GM08714 (cell line): ENCODE results near the gene AIP.
A peak's percentile ranks its signal among the peaks of the same experiment; 100 is the strongest.
"Not testable (repeated sequence)": the region's sequence is repeated elsewhere in the genome, so short reads cannot be mapped to it uniquely, and the experiment has no call there.

Experiments
- H3K4me3 ChIP-seq: fragments of 200-500 bp; sonication (Bioruptor generic); 2 replicates; pipeline ENCODE4 v1.5.1; 2014; ENCODE audit warnings: mild to moderate bottlenecking, low read length, inconsistent platforms
- ZNF274 ChIP-seq: IDR thresholded peaks from 2 replicates; pipeline ENCODE4 v1.6.1; 2012; ENCODE audit warnings: mild to moderate bottlenecking, low read depth, low read length

Gene AIP

DNA sequence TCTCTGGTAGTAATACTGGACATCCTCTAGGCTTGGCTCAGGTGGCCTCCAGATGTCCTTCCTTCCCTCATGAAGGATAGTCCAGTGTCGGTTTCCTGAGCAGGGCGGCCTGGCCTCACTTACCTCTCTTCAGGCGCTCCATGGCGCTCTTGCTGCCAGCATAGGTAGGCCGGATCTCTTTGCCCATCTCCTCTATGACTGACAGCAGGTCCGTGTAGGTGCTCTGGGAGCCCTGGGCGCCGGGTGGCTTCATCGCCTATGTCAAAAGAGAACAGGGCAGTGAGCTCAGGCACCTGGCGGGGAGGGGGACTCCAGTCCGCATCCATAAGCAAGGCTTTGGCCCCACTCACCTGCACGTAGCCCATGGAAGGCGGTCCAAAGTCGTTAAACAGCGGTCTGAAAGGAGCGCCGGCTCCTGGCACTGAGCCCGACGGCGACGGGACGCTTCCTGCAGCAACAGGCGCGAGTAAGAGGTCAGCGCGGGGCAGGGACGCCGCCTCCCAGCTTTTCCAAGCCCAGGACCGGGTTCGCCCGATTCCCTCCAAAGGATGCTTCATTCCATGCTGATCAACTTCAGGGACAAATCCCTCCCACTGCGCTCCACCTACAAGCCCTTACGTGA, 24.5 kb downstream of the AIP start:
- TF ChIP-seq ZNF274: no peak
- peak overlapping the region; percentile 67 for H3K4me3 ChIP-seq

DNA sequence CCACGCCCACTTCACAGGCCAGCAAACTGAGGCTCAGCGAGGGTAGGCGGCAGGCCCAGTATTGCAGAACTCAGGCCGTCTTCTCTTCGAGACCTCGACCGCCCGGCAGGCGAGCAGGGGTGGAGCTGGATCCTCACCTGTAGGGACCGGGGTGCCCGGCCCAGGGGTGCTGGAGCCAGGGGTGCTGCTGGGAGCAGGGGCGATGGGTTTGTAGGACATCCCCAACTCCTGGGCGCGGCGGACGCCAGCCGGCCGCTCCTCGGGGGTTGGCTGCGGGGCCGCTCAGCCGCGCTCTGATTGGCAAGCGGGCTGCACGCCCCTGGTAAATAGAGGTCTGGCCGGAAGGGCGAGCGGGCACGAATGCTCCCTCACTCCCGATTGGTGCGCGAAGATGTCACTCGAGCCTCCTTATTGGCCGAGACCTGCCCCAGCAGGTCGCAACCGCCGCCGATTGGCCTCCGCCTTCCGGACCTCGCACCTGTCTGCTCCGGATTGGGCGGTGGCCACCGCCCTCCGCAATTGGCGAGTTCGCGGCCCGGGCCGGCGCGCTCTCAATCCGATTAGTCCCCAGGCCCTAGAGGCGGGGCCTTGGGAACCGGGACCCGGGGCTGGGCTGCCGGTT, 25.1 kb downstream of the AIP start, which contains the start of gene CDK2AP2:
CDK2AP2 (minus strand) TSS at position 299 of the 622 bp plus-strand sequence; CDS start at position 219, 80 bp downstream.
- peak within 1 kb of the TSS; percentile 67 for H3K4me3 ChIP-seq
- no peak for TF ChIP-seq ZNF274

DNA sequence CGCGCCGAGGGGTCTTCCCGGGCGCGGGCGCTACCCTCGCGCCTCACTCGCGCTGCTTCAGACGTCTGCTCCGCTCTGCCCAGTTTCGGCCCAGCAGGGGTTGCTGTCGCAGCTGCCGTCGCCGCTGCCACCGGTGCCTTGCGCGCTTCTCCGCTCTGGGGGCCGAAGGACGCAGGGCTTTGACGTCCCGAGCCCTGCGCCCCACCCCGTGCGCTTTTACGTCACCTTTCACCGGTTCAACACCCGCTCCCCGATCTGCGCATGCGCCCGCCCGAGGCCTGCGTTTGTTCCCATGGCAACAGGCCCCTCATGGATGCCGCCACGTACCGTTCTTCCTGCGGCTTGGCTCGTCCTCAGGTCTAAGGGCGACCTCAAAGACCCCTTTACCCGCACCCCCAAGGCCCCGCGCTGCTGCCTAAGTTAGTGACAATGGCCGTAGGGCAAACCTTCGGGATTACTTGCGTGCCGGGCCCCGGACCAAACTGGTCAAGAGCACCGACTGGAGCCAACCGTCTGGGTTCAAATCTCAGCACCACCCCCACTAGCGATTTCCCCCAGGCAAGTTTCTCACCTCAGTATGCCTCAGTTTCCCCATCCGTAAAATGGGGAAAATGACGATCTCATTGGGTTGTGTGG, 25.8 kb downstream of the AIP start:
- peak overlapping the region; percentile 61; the same call in 1 of the 2 replicates for H3K4me3 ChIP-seq
- TF ChIP-seq ZNF274: no peak

DNA sequence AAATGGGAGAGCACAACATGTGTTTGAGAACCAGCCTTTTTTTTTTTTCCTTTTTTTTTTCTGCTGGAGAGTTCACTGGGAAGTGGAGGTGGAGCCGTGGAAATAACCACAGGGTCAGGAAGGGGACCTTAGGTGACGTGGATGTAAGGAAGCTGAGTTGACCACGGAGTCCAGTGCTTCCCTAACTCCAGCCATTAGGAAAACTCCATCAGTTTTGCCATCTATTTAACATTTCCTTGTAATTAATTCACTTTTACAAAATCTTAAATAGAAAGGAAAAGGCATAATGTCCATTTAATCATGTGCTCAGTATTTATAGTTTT, 27.2 kb downstream of the AIP start:
- no peak overlapping the region for H3K4me3 ChIP-seq
- TF ChIP-seq ZNF274: no peak

DNA sequence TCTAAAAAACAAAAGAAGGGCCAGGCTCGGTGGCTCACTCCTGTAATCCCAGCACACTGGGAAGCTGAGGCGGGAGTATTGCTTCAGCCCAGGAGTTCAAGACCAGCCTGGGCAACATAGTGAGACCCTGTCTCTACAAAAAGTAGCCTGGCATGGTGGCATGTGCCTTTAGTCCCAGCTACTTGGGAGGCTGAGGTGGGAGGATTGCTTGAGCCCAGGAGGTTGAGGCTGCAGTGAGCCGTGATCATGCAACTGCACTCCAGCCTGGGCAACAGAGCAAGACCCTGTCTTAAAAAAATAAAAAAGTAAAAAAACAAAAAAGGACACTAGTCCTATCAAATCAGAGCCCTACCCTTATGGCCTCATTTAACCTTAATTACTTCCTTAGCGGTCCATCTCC, 28.7 kb downstream of the AIP start:
- not testable (repeated sequence) for H3K4me3 ChIP-seq

DNA sequence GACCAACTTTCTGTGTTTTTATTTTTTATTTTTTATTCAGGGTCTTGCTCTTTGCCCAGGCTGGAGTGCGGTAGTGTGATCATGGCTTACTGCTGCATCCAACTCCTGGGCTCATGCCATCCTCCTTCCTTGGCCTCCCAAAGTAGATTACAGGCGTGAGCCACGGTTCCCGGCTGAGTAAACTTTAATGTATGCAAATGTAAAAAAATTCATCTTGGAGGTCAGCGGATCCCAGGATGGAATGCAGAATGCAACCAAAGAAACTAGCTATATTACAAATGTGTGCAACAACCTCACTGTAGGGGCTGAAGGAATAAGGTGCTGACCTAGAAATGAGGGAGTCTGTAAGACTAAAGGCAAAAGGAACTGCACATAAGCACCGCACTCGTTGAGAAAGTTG, 31.3 kb downstream of the AIP start:
- no peak overlapping the region for H3K4me3 ChIP-seq
- TF ChIP-seq ZNF274: no peak

DNA sequence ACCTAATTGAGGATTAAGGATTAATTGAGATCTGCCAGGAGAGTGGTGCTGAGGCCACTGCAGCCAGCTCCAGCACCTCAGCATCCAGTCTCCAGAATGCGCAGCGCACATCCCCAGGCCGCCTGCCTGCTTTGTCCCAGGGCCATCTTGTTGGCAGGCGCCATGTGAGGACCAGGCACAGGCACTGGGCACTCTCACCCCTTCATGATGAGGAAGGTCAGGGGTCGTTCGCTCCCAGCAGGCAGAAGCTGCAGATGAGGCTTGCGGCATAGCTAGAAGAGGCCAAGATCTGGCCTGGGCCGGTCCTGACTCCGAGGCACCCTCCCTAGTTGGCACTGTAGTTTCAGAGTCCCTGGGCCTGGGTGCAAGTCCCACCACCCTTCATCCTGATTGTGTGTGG, 34.0 kb downstream of the AIP start:
- no peak overlapping the region for H3K4me3 ChIP-seq
- no peak for TF ChIP-seq ZNF274

DNA sequence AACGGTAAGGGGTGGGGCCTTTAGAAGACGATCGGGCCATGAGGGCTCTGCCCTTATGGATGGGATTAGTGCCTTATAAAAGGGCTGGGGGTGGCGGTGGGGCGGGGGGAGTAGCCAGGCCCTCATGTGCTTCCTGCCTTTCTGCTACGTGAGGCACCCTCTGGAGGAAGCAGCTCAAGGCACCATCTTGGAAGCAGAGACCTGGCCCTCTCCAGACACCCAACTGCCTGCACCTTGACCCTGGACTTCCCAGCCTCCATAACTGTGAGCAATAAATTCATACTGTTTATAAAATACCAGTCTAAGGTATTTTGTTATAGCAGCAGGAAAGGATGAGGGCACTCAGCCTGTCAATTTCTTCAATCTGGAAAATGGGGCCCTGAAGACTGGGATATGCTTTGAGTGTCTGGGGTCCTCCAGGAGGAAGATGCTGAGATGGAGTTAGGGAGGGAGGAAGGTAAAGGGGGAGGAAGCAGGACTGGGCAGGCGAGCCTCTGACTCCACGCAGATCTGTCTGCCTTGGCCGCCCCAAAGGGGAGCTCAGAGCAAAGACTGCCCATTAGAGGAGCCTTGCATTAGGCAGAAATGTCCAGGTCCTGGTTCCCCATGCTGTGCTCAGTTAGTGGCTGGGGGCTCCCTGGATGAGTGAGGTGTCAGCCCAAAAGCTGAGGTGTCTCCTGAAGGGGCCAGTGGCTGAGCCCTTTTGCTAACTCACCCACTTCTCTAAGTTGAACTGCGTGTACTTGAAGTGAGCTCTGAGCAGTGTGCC, 35.1 kb downstream of the AIP start:
- no peak overlapping the region for H3K4me3 ChIP-seq
- no peak for TF ChIP-seq ZNF274

DNA sequence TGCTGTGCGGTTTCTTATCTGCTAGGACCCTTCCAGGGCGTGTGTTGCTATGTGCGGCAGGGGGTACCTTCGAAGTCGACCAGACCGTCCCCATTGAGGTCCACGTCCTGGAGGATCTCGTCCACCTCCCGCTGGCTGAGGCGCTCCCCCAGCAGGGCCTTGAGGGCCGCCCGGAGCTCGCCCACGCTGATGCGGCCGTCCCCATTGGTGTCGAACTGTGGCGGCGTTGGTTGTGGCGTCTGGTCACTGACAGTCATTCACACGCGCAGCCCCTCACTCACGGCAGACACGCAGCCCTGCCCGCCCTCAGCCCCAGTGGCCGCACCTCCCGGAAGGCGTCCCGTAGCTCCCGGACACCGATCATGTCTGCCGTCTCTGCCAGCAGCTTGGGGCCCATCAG, 36.9 kb downstream of the AIP start:
- TF ChIP-seq ZNF274: no peak
- H3K4me3 ChIP-seq: no peak overlapping the region

DNA sequence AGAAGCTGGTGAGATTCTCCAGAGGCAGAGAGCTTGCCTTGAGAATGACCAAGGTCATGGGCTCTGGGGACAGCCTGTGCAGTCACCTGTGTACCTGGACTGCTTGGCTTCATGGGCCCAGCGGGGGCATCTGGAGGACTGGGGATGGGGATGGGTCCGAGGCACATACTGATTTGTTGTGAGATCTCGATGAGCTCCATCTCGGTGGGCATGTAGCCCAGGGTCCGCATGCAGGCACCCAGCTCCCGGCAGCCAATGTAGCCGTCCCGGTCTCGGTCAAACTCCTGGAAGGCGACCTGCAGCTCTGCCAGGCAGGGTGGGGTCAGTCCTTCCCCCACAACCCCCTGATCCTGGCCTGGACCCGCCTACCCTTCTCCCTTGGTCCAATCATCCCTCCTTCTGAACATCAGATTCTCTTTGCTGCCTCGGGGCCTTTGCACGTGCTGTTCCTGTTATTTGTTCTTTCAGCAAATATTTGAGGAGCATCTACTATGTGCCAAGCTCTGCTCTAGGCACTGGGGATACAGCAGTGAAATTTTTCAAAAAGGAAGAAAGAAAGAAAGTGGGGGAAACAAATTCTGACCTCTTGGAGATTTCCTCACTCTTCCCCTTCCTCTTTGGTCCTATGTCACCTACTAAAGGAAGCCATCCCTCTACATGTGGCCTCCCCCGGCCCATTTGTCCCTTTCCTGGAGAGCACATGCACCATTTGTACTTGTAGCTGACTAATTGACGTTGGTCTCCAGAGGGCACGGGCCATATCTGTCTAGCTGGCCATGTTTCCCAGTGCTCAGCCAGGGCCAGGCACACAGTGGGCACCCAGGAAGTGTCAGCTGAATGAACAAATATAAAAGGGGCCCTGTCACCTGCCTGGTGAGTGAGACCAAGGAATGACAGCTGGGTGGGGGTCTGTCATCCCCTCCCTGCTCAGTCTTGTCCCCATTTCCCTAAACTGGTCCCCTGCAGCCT, 38.3 kb downstream of the AIP start:
- H3K4me3 ChIP-seq: no peak overlapping the region
- no peak for TF ChIP-seq ZNF274

DNA sequence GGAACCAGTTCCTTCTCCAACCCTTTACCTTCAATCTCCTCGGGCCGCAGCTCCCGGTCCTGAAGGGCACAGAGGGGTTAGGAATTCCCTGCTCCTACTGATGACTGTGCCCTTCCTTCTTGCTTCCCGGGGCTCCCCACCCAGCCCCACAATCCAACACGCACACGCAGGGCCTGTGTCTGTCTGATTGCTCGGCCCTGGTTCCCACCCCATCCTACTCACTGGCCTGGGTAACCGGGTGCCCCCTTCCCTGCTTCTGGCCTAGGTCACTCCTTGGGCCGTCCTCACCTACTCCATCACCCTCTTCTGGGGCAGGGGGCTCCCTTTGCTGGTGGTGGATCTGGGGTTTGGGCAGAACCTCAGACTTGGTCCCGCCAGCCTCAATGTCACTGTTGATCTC, 39.1 kb downstream of the AIP start:
- TF ChIP-seq ZNF274: no peak

DNA sequence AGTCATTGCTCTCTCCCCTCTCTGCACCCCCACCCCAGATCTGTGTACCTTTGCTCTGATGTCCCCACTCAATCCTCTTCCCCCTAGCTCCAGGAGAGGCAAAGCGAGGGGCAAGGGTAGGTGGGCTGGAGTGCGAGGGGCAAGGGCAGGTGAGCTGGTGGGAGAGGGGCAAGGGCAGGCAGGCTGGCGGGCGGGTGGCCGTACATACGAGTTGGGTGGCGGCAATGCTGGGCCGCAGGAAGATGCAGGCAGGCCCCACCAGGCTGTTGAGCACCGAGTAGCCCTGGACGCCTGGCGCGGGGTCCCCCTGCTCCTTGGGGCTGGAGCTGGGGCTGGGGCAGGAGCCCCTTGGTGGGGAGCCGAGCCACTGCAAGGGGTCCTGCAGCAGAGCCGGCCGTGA, 39.5 kb downstream of the AIP start:
- no peak for TF ChIP-seq ZNF274
- no peak overlapping the region for H3K4me3 ChIP-seq

More for the DNA sequence above, 39.1 kb downstream of the AIP start:
- H3K4me3 ChIP-seq: no peak overlapping the region

DNA sequence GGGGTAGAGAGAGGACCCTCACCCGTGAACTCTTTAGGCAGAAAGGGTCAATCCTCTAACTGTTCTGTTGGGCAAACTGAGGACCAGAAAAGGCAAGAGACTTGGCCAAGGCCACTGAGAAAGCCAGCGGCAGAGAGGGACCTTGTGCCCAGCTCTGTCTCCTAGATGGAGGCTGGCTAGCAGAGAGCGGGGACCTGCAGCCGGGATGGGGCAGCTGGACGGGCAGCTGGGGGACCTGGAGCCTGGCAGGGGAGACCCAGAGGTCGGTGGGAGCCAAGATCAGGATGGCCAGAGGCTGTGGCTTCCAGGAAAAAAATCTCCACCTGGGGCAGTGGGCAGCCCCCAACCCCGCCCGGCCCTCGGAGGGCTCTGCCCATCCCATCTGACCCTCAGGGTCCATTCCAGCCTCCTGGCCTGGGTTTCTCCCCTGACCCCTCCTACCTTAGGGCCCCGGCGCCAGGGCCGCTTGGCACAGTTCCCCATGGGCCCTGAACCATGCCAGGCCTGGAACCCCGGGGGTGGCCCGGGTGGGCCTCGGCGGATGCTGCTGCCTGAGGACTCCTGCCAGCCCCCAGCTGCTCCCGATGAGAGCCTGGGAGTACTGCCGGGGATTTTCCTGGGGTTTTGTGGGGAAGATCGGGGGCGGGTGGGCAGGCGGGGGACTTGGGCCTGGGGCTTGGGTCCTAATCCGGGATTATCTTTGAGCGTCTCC, 40.2 kb downstream of the AIP start, which contains the start of gene CABP2:
CABP2 (minus strand) TSS at position 603 of the 712 bp plus-strand sequence; CDS start at position 483, 120 bp downstream.
- TF ChIP-seq ZNF274: no peak
- no peak within 1 kb of the TSS for H3K4me3 ChIP-seq
